Cardiac septum (tissue), 1 donor: ENCODE data around the gene ZNF74. TPM values are rescaled to one million over a fixed set of nuclear protein-coding genes. Genes with fewer than 3 reads are reported as not detected.
"Not testable (repeated sequence)": the region's sequence is repeated elsewhere in the genome, so short reads cannot be mapped to it uniquely, and the experiment has no call there.

Experiments used
- DNase-seq: peaks from one replicate; pipeline ENCODE4 v3.0.0-alpha.2; 2020; ENCODE audit warnings: low spot score
- intact Hi-C: fragments of 100-400 bp; cut with DNase I; formaldehyde crosslinking; loops from one replicate; pipeline ENCODE4 v1.14.0; 2022
- total RNA-seq: library from RNA; stranded (reverse); fragmentation: NEBNext Ultra II Directional; extraction: Animal tissue kit (Norgen Biotek cat#: 25700); gene quantifications from one replicate; pipeline ENCODE4 v1.2.1, GENCODE V29; 2021
- donor health status: DM: no; HTN: no; CAD: no.

The ZNF74 gene
- total RNA-seq, 1 donor from 2014 or later: 4.9 TPM

DNA sequence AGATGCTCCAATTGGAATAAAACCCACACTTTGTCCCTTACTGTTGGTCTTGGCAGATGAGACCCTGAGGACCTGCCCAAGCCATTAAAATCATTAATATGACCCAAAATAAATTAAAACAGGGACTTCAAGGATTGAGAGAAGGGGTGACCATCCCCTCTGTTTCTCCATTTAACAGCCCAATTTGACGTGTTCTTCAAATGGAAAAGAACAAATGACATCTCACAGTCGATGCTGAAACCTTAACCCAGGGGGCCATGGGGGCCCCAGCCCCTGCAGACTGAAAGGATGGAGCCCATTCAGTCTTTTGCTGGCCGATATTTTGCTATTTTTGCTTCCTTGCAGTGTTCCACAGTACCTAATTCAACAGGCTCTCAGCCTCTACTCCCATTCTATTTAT lies 20.5 kb downstream of the ZNF74 start:
- DNase-seq: no peak
- intact Hi-C loops: no loop called here

DNA sequence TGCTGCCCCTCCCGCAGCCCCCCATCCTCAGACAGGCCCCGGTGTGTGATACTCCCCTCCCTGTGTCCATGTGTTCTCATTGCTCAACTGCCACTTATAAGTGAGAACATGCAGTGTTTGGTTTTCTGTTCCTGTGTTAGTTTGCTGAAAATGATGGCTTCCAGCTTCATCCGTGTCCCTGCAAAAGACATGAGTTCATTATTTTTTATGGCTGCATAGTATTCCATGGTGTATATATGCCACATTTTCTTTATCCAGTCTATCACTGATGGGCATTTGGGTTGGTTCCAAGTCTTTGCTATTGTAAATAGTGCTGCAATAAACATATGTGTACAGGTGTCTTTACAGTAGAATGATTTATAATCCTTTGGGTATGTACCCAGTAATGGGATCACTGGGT lies 21.3 kb downstream of the ZNF74 start:
- DNase-seq: not testable (repeated sequence)
- intact Hi-C loops: loop anchor here (5.0 kb wide), 1 partner anchor 282 kb away; no protein-coding TSS in a partner anchor

DNA sequence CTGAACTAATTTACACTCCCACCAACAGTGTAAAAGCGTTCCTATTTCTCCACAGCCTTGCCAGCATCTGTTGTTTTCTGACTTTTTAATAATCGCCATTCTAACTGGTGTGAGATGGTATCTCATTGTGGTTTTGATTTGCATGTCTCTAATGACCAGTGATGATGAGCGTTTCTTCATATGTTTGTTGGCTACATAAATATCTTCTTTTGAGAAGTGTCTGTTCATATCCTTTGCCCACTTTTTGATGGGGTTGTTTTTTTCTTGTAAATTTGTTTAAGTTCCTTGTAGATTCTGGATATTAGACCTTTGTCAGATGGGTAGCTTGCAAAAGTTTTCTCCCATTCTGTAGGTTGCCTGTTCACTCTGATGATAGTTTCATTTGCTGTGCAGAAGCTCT lies 21.7 kb downstream of the ZNF74 start:
- intact Hi-C loops: loop anchor here (5.0 kb wide), 1 partner anchor 282 kb away; no protein-coding TSS in a partner anchor

DNA sequence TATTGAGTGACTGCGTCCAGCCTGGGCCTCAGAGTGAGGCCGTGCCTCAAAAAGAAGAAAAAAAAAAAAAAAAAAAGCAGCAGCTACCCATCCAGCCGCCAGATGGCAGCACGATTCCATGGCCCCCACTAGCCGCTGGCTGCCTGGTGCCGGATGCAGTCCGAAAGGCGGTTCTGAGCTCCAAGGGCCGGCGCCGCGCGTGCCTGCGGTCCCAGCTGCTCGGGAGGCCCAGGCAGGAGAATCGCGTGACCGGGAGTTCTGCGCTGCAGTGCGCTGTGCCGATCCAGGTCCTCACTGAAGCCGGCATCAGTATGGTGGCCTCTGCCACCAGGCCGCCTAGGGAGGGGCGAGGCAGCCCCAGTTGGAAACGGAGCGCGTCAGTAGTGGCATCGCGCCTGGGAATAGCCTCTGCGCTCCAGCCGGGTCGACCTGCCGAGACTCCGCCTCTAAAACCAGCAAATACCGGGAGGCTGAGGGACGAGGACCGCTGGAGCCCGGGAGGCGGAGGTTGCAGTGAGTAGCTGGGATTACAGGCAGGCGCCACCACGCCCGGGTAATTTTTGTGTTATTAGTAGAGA lies 24.3 kb downstream of the ZNF74 start:
- intact Hi-C loops: loop anchor here (1.0 to 5.0 kb wide), 3 partner anchors 38 to 279 kb away; no protein-coding TSS in a partner anchor
- DNase-seq: peak; percentile 91

More for the DNA sequence above, 21.7 kb downstream of the ZNF74 start:
- DNase-seq: not testable (repeated sequence)

DNA sequence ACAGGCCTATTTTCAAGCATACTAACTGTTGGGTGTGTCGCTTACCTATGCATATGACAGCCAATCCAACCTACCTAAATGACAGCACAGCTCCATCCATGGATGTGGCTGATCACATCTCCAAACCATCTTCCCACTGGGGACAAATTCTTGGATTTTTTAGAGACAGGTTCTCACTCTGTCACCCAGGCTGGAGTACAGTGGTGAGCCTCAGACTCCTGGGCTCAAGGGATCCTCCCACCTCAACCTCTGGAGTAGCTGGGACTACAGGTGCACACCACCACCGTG lies 25.7 kb downstream of the ZNF74 start:
- intact Hi-C loops: loop anchor here (2.0 to 5.0 kb wide), 2 partner anchors 77 to 278 kb away; no protein-coding TSS in a partner anchor
- DNase-seq: no peak

DNA sequence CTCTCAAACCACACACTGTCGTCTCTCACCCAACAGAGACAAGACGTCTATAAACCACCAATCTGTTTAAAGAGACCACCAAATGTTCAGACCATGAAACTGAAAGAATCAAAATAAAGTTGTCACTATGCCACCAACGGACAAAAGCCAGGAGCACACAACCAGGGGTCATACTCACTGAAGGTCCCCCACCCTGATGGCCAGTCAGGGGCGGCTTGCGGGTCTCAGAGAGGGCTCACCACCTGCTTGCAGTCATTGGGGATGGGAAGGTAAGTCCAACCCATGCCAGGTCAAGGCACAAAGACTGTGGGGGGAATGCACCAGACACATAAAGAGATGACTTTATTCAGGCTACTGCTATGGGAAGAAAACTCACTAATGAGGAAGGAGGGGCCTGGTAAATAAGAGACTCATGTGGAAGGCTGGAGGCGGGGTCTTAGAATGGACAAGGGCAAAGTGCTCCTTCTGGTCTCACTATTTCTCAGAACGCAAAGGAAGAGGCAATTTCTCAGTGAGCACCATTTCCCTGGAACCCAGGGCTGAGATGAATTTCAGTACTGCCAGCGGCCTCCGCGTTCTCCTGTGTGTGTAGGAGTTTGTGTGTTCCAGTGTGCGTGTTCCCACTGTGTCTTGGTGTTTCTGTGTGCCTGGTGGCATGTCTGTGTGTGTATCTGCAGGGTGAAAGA lies 26.3 kb downstream of the ZNF74 start:
- DNase-seq: no peak
- intact Hi-C loops: loop anchor here (10.0 kb wide), 1 partner anchor 135 kb away; no protein-coding TSS in a partner anchor

DNA sequence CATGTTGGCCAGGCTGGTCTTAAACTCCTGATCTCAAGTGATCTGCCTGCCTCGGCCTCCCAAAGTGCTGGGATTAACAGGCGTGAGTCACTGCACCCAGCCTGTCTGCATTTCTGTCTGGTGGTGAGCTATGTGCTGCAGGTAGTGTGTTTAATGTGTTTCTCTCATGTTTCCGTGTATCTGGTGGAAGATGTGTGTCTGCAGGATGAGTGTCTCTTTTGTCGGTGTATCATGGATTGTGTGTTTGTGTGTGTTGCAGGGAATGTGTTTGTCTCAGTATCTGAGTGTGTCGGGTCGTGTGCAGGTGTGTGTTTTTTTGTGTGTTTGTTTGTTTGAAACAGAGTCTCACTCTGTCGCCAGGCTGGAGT lies 27.5 kb downstream of the ZNF74 start:
- intact Hi-C loops: loop anchor here (10.0 kb wide), 1 partner anchor 133 kb away; no protein-coding TSS in a partner anchor
- DNase-seq: no peak

DNA sequence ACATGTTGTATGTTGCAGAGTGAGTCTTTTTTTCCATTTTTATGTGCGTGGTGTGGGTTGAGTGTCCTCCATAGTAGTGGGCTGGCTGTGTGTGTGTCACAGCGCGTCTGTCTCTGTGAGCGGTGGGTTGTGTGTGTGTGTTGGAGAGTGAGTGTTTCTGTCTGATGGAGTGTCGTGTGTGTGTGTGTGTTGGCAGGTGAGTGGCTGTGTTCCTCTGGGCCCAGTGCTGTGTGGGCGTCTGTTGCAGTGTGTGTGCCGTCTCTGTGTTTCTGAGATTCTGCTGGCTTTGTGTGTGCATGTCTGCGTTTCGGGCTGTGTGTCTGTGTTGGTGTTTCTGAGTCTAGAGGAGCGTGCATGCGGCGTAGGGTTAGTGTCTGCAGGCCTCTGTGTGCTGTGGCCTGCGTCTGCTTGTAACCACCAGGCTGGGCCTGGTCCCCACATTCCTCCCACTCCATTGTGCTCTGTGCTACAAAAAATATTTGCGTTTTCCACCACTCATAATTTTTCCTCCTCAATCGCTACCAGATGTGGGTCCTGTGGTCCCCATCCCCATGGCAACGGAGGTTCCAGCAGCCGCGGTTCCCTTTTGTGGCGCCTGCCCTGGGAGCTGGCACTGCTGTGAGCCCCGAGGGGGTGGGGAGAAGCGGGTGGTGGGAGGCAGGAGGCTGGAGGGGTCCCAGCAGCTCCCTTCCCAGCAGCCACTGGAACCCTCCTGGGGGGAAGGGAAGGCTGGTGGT lies 28.5 kb downstream of the ZNF74 start:
- DNase-seq: no peak
- intact Hi-C loops: loop anchor here (10.0 kb wide), 1 partner anchor 132 kb away; no protein-coding TSS in a partner anchor

DNA sequence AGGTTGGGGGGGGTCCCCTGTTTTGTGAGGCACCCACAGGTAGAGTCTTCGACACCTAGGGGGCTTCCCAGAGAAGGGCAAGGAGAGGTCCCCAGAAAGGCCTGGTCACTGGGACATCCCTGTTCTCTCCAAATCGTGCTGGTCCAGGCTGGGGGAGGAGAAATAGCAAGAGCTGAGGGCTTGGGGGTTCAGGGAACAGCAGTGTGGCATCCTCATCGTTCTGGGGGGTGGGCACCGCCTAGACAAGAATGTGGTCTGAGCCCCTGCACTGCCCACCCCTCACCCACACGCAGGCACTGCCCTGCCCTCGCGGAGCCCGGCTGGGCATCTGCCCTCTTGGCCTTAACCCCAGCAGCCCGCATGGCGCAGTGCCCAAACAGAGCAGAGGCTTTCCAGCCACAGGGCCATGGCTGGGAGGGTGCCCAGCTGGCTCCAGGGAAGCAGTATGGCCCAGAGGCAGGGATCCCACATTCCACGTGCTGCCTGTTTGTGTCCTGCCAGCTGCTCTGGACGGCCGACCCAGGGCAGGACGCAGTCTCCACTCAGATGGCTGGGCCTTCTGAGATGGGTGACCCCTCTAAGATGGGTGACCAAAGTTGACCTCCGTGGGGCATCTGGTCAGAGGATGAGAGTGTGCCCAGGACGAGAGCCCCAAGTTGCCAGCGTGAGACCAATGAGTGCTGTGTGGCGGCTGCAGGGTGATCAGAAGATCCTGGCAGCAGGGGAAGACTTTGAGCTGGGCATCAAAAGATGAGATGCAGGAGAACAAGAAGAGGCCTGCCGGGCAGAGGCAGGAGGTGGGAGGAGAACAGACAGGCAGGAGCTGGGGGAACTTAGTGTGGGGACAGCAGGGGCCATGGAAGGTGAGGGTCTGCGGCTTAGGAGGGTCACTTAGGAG lies 29.3 kb downstream of the ZNF74 start:
- peak; percentile 91 for DNase-seq
- intact Hi-C loops: loop anchor here (10.0 kb wide), 1 partner anchor 132 kb away; no protein-coding TSS in a partner anchor

DNA sequence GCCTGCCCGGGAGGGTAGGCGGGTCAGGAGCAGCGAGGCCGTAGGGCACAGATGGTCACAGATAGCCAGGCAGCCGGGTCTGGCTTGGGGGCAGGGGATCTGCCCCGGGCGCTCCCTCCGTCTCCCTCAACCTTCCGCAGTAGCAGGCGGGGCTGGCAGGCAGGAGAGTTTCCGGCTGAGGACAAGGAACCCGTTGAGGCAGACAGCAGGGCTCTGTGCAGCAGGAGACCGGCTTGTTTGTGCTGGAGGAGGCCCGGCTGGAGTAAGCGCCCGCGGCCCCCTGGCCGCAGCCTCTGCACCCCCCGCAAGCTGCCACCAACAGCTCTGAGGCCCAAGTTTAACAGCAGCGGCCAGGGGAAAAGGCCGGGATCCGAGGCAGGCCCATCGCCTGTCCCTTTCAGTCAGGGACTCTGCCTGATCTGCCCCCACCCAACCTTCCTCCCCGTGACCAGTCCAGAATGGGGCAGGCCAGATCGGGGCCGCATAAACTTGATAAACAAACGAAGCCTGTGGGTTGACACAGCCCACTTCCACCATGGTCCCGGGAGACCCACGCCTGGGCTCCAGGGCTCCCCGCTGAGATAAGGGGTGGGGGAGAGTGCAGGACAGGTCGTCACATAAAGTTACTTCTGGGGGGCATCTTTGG lies 30.1 kb downstream of the ZNF74 start:
- no peak for DNase-seq
- intact Hi-C loops: loop anchor here (10.0 kb wide), 1 partner anchor 131 kb away; no protein-coding TSS in a partner anchor

DNA sequence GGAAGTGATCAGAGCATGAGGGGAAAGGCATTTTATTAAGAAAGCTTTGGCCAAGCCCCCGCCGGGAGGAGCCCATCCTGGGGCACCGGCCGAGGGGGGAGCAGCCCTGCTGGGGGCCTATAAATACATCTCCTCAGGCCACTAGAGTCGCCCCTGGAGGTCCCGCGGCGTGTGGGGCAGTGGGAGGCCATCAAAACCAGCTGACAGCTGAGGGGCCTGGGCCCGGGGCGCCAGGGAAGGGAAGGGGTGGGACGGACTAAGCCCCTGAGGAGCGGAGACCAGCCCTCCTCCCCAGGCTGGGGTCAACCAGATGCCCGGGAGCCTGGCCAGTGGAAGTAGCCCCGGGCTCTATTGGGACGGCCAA lies 30.6 kb downstream of the ZNF74 start:
- intact Hi-C loops: loop anchor here (10.0 kb wide), 1 partner anchor 130 kb away; no protein-coding TSS in a partner anchor

DNA sequence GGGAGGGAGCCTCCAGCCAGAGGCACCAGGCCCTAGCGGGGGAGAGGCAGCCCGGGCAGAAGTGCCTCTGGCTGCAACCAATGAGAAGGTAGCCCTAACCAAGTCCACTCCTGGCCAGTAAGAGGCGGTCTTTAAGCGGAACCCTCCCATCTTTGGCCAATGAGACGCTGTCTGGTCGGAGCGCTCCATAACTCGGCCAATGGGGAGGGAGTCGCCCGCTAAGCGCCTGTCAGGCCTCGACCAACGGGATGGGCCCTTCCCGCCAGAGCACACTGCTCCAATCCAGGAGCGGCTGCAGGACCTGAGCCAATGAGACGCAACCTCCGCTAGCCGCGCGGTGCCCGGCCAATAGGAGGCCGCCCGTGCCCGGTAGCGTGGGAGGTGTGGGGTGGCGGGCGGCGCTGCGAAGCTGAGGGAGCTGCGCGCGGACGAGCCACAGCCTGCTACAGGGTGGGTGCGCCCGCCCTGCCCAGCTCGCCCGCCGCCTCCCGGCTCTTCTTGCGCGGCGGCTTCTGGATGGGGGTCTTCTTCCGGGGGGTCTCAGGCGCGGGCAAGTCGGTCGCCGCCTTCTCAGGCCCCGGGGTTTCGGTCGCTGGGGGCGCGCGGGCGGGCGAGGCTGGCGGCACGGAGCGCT lies 31.1 kb downstream of the ZNF74 start:
- intact Hi-C loops: loop anchor here (10.0 kb wide), 1 partner anchor 130 kb away; no protein-coding TSS in a partner anchor

More for the DNA sequence above, 30.6 kb downstream of the ZNF74 start:
- no peak for DNase-seq

DNA sequence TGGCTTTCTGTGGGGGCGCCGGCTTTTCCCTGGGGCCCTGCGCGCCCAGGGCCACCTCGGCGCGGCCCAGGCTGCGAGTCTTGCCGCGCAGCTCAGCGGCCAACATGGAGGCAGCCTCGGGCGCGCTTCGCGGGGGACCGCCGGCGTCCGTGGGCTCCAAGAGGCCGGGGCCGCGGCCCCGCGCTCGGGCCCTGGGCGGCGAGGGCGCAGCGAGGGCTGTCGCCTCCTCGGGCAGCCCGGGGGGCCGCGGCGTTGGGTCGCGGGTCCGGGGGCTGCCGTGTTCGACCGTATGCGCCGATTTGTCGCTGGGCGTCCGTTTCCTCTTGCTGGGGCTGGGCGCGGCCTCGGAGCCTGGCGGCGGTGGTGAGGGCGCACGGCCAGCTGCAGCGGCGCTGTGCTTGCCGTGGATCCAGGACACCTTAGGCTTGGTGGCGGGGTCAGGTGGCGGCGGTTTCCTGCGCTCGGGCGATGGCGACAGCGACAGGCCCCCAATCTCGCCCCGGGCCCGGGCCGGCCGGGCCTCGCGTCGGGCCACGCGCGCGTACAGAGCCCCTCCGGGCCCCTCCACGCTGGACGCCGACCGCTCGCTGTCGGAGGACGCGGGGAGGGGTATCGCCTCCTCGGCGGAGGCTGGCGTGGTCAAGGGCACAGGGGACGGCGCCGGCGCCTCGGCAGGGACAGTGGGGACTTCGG lies 31.8 kb downstream of the ZNF74 start:
- DNase-seq: no peak
- intact Hi-C loops: loop anchor here (10.0 kb wide), 1 partner anchor 129 kb away; no protein-coding TSS in a partner anchor

More for the DNA sequence above, 31.1 kb downstream of the ZNF74 start:
- DNase-seq: no peak

DNA sequence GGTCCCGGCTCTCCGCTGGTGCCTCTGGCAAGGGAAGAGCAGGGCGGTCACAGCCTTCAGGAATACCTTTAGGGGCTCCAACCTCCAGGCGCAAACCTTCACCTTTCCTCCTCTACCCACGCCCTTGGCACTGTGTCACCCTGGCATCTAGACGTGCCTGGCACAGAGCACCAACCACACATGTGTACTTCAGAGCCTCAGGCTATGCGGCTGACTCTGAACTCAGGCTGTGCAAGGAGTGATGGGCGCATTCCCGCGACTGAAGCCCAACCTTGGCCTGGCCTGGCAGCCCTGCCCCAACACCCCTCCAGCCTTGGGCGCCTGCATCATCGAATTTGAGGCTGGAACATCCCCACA lies 32.3 kb downstream of the ZNF74 start:
- DNase-seq: no peak
- intact Hi-C loops: loop anchor here (10.0 kb wide), 1 partner anchor 129 kb away; no protein-coding TSS in a partner anchor

DNA sequence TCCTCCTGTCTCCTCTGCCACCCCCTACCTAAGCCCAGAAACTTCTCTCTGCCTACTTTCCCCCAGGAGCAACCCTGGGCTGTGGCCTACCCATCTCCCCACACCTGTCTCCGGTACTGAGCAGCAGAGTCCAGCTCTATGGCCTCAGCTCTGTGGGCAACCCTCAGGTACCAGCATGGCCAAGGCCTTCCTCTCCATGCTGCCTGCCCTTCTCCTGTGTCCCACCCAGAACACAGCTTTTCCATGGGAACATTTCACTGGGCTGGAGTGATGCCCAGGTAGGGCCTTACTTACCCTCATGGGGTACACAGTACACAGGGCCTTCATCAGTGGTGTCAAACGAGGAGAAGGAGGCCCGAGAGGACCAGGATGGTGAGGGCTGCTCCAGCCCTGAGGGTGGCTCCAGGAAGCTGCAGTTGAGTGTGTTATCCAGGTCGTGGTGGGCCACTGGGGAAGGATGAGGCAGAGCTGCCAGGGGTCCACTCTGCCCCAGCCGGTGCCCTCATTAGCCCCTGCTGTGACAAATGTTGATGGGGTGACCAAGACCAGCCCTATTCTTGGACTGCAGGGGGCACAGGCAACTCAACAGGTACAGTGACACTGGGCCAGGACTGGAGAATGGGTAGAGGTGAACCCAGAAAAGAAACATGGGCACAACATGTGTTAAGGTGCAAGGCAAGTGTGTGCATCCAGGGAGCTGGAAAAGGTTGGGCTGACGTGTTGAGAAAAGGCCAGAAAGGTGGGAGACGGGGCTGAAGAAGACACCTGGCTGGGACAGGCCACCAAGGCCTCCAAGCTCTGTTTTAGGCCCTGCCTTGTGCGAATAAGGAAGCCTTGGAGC lies 33.4 kb downstream of the ZNF74 start:
- DNase-seq: no peak
- intact Hi-C loops: loop anchor here (10.0 kb wide), 1 partner anchor 127 kb away; no protein-coding TSS in a partner anchor

DNA sequence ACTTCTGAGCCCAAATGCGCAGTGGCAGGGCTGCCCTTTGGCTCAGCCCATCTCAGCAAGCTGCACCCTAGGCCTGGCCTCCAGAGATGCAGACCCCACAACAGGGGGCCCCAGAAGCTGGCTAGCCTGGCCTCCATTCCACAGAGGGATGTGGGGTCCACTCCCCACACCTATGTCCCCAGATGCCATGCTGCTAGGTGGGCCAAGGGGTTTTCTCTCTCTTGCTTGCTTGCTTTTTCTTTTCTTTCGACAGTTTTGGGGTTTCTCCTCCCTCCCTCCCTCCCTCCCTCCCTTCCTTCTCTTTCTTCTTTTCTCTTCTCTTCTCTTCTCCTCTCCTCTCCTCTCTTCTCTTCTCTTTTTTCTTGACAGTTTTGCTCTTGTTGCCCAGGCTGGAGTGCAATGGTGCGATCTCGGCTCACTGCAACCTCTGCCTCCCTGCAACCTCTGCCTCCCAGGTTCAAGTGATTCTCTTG lies 34.0 kb downstream of the ZNF74 start:
- intact Hi-C loops: loop anchor here (10.0 kb wide), 1 partner anchor 127 kb away; no protein-coding TSS in a partner anchor
- no peak for DNase-seq
